ENCODE measurements around the gene TMEM43.

Gene TMEM43

DNA sequence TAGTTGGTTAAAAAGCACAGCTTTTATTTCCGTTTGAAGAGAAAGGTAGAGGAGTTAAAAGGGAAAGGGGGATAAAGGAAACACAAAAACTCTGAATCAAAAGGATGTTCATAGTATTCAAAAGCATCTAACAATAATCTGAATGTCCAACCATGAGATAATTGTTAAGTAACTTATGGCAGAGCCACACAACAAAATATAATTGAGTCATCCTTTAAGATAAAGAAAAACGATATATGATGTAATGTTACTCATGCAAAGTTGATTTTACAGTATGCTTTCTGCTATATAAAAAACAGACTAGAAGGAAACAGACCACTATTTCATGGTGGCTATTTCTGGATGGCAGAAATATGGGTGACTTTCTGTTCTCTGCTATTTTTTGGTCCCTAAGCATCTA lies 49.6 kb downstream of the TMEM43 start:
- H3K4me3 ChIP-seq (ENCODE audit: control insufficient read depth, low read depth, low read length): no peak overlapping the region
- DNase-seq (ENCODE audit: low read depth): no peak
- TF ChIP-seq, protein P1, sequence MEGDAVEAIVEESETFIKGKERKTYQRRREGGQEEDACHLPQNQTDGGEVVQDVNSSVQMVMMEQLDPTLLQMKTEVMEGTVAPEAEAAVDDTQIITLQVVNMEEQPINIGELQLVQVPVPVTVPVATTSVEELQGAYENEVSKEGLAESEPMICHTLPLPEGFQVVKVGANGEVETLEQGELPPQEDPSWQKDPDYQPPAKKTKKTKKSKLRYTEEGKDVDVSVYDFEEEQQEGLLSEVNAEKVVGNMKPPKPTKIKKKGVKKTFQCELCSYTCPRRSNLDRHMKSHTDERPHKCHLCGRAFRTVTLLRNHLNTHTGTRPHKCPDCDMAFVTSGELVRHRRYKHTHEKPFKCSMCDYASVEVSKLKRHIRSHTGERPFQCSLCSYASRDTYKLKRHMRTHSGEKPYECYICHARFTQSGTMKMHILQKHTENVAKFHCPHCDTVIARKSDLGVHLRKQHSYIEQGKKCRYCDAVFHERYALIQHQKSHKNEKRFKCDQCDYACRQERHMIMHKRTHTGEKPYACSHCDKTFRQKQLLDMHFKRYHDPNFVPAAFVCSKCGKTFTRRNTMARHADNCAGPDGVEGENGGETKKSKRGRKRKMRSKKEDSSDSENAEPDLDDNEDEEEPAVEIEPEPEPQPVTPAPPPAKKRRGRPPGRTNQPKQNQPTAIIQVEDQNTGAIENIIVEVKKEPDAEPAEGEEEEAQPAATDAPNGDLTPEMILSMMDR (IDR thresholded peaks at IDR 0.05; ENCODE audit: control insufficient read depth, insufficient read depth, low read depth, low read length, missing control alignments): no peak

DNA sequence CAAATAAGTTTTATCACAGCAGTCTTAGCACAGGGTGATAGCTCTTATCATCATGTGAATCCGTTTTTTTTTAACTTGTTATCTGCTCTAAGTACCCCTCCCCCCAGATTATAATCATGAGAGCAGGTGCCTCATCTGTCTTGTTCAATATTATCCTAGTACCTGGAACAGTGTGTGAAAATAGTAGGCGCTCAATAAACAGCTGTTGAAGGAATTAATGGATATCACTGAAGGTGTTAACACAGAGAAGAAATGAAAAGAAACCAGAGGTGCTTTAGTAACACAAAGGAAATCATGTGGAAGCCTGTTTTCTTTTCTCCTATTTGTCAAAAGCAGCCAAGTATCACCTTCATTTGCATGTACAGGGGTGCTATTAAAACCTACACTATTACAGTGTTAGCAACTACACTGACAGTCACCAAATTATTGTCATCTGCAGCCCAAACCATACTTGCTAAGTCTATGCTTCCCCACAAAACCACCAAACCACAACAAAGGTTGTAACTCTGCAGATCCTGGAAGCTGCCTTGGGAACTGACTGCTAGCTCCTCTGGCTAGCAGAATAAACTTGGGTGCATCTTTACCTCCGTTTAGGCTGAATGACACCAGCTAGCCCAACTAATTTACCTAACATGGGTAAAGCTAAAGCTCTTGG lies 50.7 kb downstream of the TMEM43 start:
- H3K4me3 ChIP-seq (ENCODE audit: control insufficient read depth, low read depth, low read length): no peak overlapping the region
- no peak for DNase-seq (ENCODE audit: low read depth)
- TF ChIP-seq, protein P1 (IDR thresholded peaks at IDR 0.05; ENCODE audit: control insufficient read depth, insufficient read depth, low read depth, low read length, missing control alignments): no peak

DNA sequence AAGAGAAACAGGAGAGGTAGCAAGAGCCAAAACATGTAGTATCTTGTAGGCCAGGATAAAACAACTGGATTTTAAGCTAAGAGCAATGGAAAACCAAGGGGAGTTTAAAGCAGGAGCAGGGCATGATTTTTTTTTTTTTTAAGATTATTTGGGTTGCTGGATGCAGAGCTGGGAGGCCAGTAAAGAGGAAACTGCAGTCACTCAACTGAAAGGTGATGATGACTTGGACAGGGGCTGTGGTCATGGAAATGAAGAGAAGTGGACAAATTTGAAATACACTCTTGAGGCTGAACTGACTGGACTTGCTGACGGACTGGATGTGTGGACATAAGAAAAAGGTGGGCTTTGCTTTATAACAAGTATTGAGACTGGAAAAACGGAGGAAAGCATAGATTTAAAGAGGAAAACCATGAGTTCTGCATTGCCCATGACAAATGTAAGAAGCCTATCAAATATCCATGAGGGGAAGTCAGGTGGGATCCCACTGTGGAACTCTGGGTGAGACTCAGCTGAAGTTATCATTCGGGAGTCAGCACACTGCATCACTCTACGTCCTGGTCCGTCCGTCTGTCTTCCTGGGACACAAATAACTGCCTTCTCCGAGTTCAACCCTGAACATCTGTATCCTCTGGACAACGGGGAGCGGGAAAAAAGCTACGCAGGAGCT lies 52.9 kb downstream of the TMEM43 start:
- DNase-seq (ENCODE audit: low read depth): no peak
- TF ChIP-seq, protein P1 (IDR thresholded peaks at IDR 0.05; ENCODE audit: control insufficient read depth, insufficient read depth, low read depth, low read length, missing control alignments): no peak
- peak overlapping the region; percentile 84 for H3K4me3 ChIP-seq (ENCODE audit: control insufficient read depth, low read depth, low read length)

DNA sequence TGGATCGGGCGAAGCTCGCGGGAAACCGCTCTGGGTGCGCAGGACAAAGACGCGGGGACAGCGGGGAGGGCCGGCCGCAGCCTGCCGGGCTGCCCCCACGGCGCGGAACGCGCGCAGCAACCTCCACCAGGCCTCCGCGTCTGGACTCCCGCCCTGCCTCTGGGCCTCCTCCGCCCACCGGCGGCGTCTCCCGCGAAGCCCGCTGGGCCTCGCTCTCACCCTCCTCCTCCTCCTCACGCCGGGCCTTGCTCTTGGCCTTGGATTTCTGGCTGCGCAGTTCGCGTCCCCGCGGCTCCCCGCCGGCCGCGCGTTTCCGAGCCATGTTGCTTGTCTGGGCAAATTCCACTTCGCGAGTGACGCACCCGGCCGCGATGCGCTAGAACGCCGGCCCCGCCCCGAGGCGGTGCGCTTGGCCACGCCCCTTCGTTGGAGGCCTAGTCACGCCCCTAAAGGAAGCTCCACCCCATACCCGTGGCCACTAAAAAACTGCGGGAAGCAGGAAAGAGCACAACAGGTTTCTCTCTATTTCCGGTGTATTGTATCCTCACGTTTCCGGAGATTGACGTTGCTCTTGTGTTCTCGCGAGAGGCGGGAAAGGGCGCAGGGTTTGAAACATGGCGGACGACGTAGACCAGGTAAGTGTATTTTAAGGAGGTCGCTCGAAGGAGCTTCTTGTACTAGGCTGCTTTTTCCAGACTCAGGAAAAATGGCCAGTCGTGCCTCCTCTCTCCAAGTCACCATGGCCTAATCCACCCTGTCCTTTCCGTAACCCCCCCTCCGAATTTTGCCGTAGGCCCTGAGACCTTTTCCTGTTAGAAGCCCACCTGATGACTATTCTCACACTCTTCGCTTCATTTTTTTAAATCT lies 53.6 kb downstream of the TMEM43 start, which contains the start of the genes LSM3 and XPC:
LSM3 (plus strand) TSS at position 571 of the 867 bp plus-strand sequence; CDS start at position 615, 44 bp downstream.
XPC (minus strand) TSS at position 355 of the 867 bp plus-strand sequence; CDS start at position 322, 33 bp downstream.
- TF ChIP-seq, protein P1 (IDR thresholded peaks at IDR 0.05; ENCODE audit: control insufficient read depth, insufficient read depth, low read depth, low read length, missing control alignments): no peak
- peak within 1 kb of the TSS; percentile 84 for H3K4me3 ChIP-seq (ENCODE audit: control insufficient read depth, low read depth, low read length)
- DNase-seq (ENCODE audit: low read depth): peak; percentile 98

DNA sequence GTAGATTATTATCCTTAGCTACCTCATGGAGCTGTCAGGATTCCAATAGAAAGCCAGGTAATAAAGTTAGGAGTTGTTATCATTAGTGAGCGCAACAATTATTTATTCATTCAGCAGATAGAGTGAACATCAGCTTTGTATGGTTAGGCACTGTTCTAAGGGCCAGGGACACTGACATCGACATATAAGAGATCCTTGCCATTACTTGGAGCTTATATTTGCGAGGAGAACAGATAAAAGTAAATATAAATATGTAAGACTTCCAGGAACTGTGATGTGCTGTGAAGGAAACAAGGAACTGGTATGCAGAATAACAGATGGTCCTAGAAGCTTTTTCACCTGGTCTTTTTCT lies 54.2 kb downstream of the TMEM43 start:
- DNase-seq (ENCODE audit: low read depth): no peak
- peak overlapping the region; percentile 84 for H3K4me3 ChIP-seq (ENCODE audit: control insufficient read depth, low read depth, low read length)
- TF ChIP-seq, protein P1 (IDR thresholded peaks at IDR 0.05; ENCODE audit: control insufficient read depth, insufficient read depth, low read depth, low read length, missing control alignments): no peak

DNA sequence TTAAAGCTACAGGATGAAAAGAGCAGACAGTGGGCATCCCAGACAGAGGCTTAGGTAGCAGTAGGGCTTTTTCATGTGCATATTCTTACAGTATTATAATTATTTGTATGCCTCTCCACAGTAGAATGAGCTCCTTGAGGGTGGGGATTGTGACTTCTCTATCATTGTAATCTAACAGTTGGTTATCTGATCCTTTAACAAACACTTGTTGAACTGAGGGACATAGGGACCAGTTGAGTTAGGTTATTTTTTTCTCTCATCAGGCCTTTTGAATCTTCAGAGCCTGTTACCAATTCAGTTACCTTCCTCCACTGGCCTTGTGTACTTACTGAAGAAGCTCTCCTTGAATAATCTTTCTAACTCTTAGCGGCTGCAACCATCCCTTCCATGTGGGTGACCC lies 54.9 kb downstream of the TMEM43 start:
- no peak overlapping the region for H3K4me3 ChIP-seq (ENCODE audit: control insufficient read depth, low read depth, low read length)
- TF ChIP-seq, protein P1 (IDR thresholded peaks at IDR 0.05; ENCODE audit: control insufficient read depth, insufficient read depth, low read depth, low read length, missing control alignments): no peak
- DNase-seq (ENCODE audit: low read depth): no peak
